Measurements from ENCODE around the gene PTGIS. TPM values are rescaled to one million over a fixed set of nuclear protein-coding genes. Genes with fewer than 3 reads are reported as not detected.

The PTGIS gene
- total and polyA plus RNA-seq, 5 experiments from 2014 or later, result not detected

GRCh38 chr20:49594143-49594930 is 26.4 kb upstream of the PTGIS start:
- Mint-ChIP-seq H3K4me1 (peaks cover 0 to 46% (median 12%) of the 10 kb centered on the region in 4 donors), H3K27ac (peak overlapping the region in 5 of 10 donors; percentile 5 to 65 (median 27)), H3K9me3 (peaks cover 0 to 6% (median 0%) of the 10 kb centered on the region in 9 donors), H3K36me3 (no peaks in the 10 kb centered on the region), H3K4me3 (peak overlapping the region in 2 of 10 donors; percentile 16 to 58), H3K27me3 (peaks cover 0 to 32% (median 16%) of the 10 kb centered on the region in 5 donors)
- no peak for DNase-seq
- POLR2A ChIA-PET, result no interaction called here
- ATAC-seq, result no peak

DNA sequence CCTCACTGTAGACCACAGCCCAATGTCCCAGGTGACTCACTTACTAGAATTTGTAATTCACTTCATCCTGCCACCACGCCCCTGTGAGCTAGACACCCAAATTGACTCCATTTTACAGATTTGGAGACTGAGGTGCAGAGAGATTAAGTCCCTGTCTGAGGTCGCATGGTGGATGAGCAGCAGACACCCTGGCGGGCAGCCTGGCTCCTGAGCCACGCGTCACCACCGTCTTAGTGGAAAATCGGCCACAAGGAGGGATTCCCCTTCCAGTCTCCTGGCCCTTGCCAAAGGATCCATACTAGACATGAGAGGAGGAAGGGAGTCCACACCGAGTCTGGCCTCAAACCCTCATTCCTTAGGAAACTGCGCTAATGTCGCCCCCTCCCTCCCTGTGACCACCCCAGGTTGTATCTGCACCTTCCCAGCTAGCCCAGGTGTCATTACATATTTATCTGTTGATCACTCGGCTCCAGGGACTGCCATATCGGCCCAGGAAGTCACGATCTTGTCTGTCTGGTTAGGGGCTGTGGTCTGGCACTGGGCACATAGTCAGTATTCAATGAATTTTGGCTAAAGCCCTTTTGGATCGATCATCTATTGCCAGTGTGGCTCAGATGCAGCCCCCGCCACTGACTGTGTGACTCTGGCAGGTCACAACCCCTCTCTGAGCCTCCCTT is 25.7 kb upstream of the PTGIS start:
- Mint-ChIP-seq H3K36me3 (no peaks in the 10 kb centered on the region), H3K4me1 (peaks cover 0 to 46% (median 12%) of the 10 kb centered on the region in 4 donors), H3K9me3 (peaks cover 0 to 6% (median 0%) of the 10 kb centered on the region in 9 donors)

GRCh38 chr20:49592120-49592519 is 24.2 kb upstream of the PTGIS start:
- H3K4me1 Mint-ChIP-seq, result peaks cover 0 to 46% (median 12%) of the 10 kb centered on the region in 4 donors
- peaks cover 0 to 6% (median 0%) of the 10 kb centered on the region in 9 donors for H3K9me3 Mint-ChIP-seq
- H3K36me3 Mint-ChIP-seq, result no peaks in the 10 kb centered on the region
- POLR2A ChIA-PET, result no interaction called here
- DNase-seq, result no peak
- no peak for ATAC-seq
- H3K4me3 Mint-ChIP-seq, result no peak overlapping the region
- peak overlapping the region in 2 of 10 donors; percentile 30 to 69 for H3K27ac Mint-ChIP-seq
- peaks cover 0 to 32% (median 16%) of the 10 kb centered on the region in 5 donors for H3K27me3 Mint-ChIP-seq

More for the DNA sequence above, 25.7 kb upstream of the PTGIS start:
- DNase-seq (no peak), ATAC-seq (no peak)
- POLR2A ChIA-PET, result no interaction called here
- peaks cover 0 to 32% (median 16%) of the 10 kb centered on the region in 5 donors for H3K27me3 Mint-ChIP-seq
- H3K27ac Mint-ChIP-seq, result peak overlapping the region in 4 of 10 donors; percentile 5 to 69 (median 38)
- peak overlapping the region in 2 of 10 donors; percentile 15 to 16 for H3K4me3 Mint-ChIP-seq

DNA sequence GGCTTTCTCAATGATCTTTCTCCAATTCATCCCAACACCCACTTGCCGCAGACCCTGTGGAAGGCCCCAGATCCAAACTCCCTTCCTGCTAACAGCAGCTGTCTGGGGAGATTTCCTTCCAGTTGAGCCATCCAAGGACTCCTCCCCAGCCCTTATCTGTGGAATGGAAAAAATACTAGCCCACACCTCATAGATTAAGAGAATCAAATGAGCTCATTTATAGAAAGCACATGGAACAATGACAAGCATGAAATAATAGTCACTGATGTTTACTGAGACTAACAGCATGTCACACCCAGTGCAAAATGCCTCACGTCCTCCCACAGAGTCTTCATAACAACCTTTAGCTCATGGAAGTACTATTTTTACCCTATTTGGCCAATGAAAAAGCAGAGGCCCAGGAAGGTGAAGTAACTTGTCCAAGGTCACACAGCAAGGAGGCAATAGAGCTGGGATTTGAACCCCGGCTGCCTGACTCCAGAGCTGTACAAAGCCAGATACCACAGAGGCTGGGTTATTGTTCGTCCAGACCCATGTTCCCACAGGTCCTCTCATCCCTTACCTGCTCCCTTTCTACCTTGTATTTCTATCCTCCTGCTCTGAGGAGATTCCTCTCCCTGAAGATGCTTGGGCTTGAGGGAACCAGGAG is 23.4 kb upstream of the PTGIS start:
- Mint-ChIP-seq H3K9me3 (peaks cover 0 to 6% (median 0%) of the 10 kb centered on the region in 9 donors), H3K36me3 (no peaks in the 10 kb centered on the region), H3K27ac (peak overlapping the region in 3 of 10 donors; percentile 30 to 63 (median 57)), H3K4me3 (no peak overlapping the region), H3K4me1 (peaks cover 0 to 44% (median 12%) of the 10 kb centered on the region in 4 donors), H3K27me3 (peaks cover 0 to 32% (median 16%) of the 10 kb centered on the region in 5 donors)
- ATAC-seq (no peak), DNase-seq (no peak)
- POLR2A ChIA-PET, result no interaction called here

DNA sequence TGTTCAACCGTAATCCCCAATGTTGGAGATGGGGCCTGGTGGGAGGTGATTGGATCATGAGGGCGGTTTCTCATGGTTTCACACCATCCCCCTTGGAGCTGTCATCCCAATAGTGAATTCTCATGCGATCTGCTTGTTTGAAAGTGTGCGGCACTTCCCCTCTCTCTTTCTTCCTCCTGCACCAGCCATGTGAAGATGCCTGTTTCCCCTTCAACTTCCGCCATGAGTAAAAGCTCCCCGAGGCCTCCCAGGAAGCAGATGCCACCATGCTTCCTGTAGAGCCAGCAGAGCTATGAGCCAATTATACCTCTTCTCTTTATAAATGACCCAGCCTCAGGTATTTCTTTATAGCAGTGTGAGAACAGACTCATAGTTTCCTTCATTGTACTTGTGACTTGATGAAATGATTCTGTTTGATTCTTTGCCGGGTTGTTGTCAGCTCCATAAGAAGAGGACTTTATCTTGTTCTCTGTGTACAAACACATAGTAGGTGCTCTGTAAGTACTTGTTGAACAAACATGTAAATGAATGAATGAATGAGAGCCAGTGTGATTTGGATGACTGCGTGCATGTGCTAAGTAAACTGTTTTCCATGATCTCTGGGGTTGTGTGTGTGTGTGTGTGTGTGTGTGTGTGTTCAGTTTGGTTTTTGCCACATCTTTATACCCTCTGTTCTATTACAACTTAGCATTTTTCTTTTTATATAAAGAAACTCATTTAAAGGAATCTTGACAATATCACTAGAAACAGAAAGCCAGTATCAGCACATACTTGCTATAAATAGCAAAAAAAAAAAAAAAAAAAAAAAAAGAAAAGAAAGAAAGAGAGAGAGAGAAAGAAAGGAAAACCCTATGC is 22.5 kb upstream of the PTGIS start:
- Mint-ChIP-seq H3K27ac (peak overlapping the region in 1 of 10 donors; percentile 51), H3K4me3 (no peak overlapping the region), H3K4me1 (peaks cover 0 to 37% (median 11%) of the 10 kb centered on the region in 4 donors), H3K9me3 (peaks cover 0 to 6% (median 0%) of the 10 kb centered on the region in 9 donors), H3K36me3 (no peaks in the 10 kb centered on the region), H3K27me3 (peaks cover 0 to 36% (median 17%) of the 10 kb centered on the region in 5 donors)
- DNase-seq, result no peak
- ATAC-seq, result no peak
- POLR2A ChIA-PET, result no interaction called here

DNA sequence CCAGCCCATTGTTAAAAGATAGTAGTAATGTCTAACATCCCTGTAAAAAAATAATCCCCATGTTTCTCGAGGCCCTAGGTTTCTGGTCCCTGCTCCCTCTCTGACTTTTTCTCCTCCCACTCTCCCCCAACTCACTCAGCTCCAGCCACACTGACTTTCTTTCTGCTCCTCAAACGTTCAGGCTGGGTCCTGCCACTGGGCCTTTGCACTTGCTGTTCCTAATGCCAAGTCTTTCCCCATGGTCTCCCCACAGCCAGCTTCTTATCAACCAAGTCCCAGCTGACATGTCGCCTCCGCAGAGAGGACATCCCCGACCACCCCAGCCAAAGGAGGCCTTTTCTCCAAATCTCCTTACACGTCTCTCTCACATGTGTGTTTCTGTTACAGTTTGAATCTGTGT is 21.8 kb upstream of the PTGIS start:
- POLR2A ChIA-PET, result no interaction called here
- H3K27ac Mint-ChIP-seq, result peak overlapping the region in 1 of 10 donors; percentile 60
- ATAC-seq (no peak), DNase-seq (no peak)
- peaks cover 0 to 6% (median 0%) of the 10 kb centered on the region in 9 donors for H3K9me3 Mint-ChIP-seq
- H3K4me3 Mint-ChIP-seq, result no peak overlapping the region
- H3K36me3 Mint-ChIP-seq, result no peaks in the 10 kb centered on the region
- peaks cover 0 to 37% (median 10%) of the 10 kb centered on the region in 4 donors for H3K4me1 Mint-ChIP-seq
- H3K27me3 Mint-ChIP-seq, result peaks cover 0 to 36% (median 19%) of the 10 kb centered on the region in 5 donors

DNA sequence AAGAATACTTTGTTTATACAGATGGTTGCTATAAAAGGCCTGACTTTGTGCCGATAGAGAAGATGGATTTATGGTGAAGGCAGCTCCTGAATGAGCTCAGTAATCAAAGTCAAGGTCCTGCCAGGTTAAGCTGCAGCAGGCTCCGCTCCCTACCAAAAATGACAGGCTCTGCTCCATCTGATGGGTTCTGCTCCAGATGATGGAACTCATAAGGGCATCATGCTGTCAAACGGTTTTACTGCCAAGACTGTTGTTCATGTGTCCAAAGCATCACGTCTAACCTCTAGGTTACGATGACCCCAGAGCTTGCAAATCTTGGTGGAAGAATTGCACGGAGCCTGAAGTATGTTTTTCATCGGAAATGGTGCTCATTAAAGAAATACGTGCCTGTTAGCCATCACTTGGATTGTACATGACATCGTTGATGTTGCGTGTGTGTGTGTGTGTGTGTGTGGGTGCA is 19.2 kb upstream of the PTGIS start:
- ATAC-seq, result no peak
- no peak for DNase-seq
- peaks cover 0 to 8% (median 0%) of the 10 kb centered on the region in 3 donors for H3K36me3 Mint-ChIP-seq
- no peak overlapping the region for H3K4me3 Mint-ChIP-seq
- H3K9me3 Mint-ChIP-seq, result peaks cover 0 to 11% (median 5%) of the 10 kb centered on the region in 9 donors
- peaks cover 0 to 36% (median 13%) of the 10 kb centered on the region in 5 donors for H3K27me3 Mint-ChIP-seq
- peaks cover 0 to 20% (median 3%) of the 10 kb centered on the region in 4 donors for H3K4me1 Mint-ChIP-seq
- H3K27ac Mint-ChIP-seq, result no peak overlapping the region
- POLR2A ChIA-PET, result interaction anchor here (0.6 kb wide), 1 partner anchor 634 kb away, joined by 3 read pairs; no protein-coding TSS in a partner anchor

- Mint-ChIP-seq H3K36me3 (peaks cover 0 to 8% (median 0%) of the 10 kb centered on the region in 3 donors), H3K27me3 (peaks cover 1 to 32% (median 8%) of the 10 kb centered on the region in 5 donors), H3K4me3 (no peak overlapping the region), H3K27ac (no peak overlapping the region), H3K9me3 (peaks cover 0 to 11% (median 5%) of the 10 kb centered on the region in 9 donors), H3K4me1 (peaks cover 0 to 16% (median 3%) of the 10 kb centered on the region in 4 donors)
- DNase-seq, result no peak
- POLR2A ChIA-PET, result no interaction called here
- ATAC-seq, result no peak
These were observed 17.8 kb upstream of the PTGIS start for GRCh38 chr20:49585585-49586245.

DNA sequence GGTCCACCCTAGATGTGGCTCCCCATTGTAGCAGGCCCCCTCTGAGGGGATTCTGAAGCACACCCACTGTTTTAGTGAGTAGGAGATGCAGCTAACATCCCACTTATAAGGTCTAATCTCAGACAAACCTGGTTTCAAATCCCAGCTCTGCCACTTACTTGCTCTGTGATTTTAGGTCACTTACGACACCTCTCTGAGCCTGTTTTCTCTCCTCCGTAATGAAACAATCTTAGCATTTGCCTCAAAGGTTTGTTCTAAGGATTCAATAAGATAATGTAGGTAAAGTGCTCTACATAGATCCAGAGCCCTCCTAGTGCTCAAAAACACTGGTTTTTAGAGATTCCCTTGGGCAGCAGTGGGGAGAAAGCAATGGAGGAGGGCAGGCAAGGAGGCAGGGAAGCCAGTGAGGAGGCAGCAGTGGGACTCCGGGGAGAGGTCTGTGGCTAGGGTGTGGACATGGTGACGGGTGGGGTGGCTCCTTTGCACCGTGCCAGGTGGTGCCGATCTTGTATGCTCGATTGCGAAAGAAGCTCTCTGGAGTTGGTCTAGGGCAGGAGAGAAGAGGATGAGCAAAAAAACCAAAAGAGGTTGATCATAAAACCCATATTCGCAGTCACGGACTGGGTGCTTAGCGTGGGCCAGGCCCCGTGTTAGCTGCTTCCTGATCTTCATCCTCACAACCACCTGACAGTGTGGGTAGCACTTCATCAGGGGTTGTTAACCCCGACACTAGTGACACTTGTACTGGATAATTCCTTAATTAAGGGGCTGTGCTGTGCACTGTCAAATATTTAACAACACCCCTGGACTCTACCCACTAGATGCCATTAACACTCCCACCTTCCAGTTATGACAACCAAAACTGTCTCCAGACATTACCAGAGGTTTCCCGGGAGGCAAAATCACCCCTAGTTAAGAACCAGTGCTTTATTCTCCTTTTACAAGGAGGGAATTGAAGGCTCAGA is 16.8 kb upstream of the PTGIS start:
- peaks cover 0 to 11% (median 5%) of the 10 kb centered on the region in 9 donors for H3K9me3 Mint-ChIP-seq
- peaks cover 0 to 10% (median under 1%) of the 10 kb centered on the region in 4 donors for H3K4me1 Mint-ChIP-seq
- ATAC-seq (no peak), DNase-seq (no peak)
- POLR2A ChIA-PET, result no interaction called here
- H3K27me3 Mint-ChIP-seq, result peaks cover 1 to 31% (median 12%) of the 10 kb centered on the region in 5 donors
- peaks cover 0 to 8% (median 0%) of the 10 kb centered on the region in 3 donors for H3K36me3 Mint-ChIP-seq
- H3K27ac Mint-ChIP-seq, result peak overlapping the region in 1 of 10 donors; percentile 81
- peak overlapping the region in 1 of 10 donors; percentile 70 for H3K4me3 Mint-ChIP-seq

- H3K27ac Mint-ChIP-seq, result no peak overlapping the region
- DNase-seq (no peak), ATAC-seq (no peak)
- no peak overlapping the region for H3K4me3 Mint-ChIP-seq
- H3K4me1 Mint-ChIP-seq, result peaks cover 0 to 10% (median under 1%) of the 10 kb centered on the region in 4 donors
- H3K9me3 Mint-ChIP-seq, result peaks cover 0 to 11% (median 5%) of the 10 kb centered on the region in 9 donors
- peaks cover 1 to 36% (median 13%) of the 10 kb centered on the region in 5 donors for H3K27me3 Mint-ChIP-seq
- H3K36me3 Mint-ChIP-seq, result peaks cover 0 to 8% (median 0%) of the 10 kb centered on the region in 3 donors
- POLR2A ChIA-PET, result no interaction called here
These were observed 15.9 kb upstream of the PTGIS start for GRCh38 chr20:49583669-49584417.
